ENCODE data around the gene BFSP2. TPM values are rescaled to one million over a fixed set of nuclear protein-coding genes. Genes with fewer than 3 reads are reported as not detected.

The BFSP2 gene
- total and polyA plus RNA-seq, 2 donors (not counting 1 experiment from before 2014, with no cell fraction given) = 0.60 to 1.6 TPM

- peak overlapping the region in 4 of 5 experiments; percentile 24 to 52 (median 40) for H3K4me3 ChIP-seq (ENCODE audit: control extremely low read depth in 1 of 5, extremely low read depth in 1 of 5, insufficient read depth in 1 of 5, low read depth in 2 of 5, low read length in 4 of 5)
- H3K27ac Mint-ChIP-seq = peak overlapping the region; percentile 91
- ATAC-seq (ENCODE audit: low read depth) = peak; percentile 62
- no peaks in the 10 kb centered on the region for H3K9me3 Mint-ChIP-seq (ENCODE audit: insufficient read depth)
- peak overlapping the region; percentile 20 to 31 for H3K27ac ChIP-seq (ENCODE audit: low read length in 2 of 2)
- peaks cover 21 to 30% of the 10 kb centered on the region in 2 donors for H3K4me1 ChIP-seq (ENCODE audit: control insufficient read depth in 2 of 2, insufficient read depth in 2 of 2, low read length in 2 of 2)
- no peaks in the 10 kb centered on the region for H4K20me1 ChIP-seq (ENCODE audit: control insufficient read depth, insufficient read depth, low read length, poor library complexity, severe bottlenecking)
- no peaks in the 10 kb centered on the region for H3K79me2 ChIP-seq (ENCODE audit: control insufficient read depth, insufficient read depth, low read length)
- peaks cover 40% of the 10 kb centered on the region for H3K4me1 Mint-ChIP-seq
- 6% methylated on average over 2 of the region's 3 CpGs for WGBS (ENCODE audit: insufficient coverage)
- H3K4me2 ChIP-seq (replicated peaks; ENCODE audit: low read depth, low read length, poor library complexity, severe bottlenecking) = peak overlapping the region; percentile 76
- ChIA-PET POLR2A (interaction anchor here (0.7 to 0.9 kb wide), 2 partner anchors 49 to 132 kb away, joined by 3 to 4 read pairs; partner anchors contain the start of gene CDV3), CTCF (interaction anchor here (0.7 to 1.6 kb wide), 7 partner anchors 17 to 717 kb away, joined by 3 to 5 read pairs (median 3); no protein-coding TSS in a partner anchor)
- H3K9me3 ChIP-seq (ENCODE audit: control extremely low read depth in 1 of 3, control insufficient read depth in 2 of 3, insufficient read depth in 1 of 3, low read length in 2 of 3) = peaks cover 0 to 8% (median 3%) of the 10 kb centered on the region in 3 donors
- DNase-seq = peak; percentile 43
- peak overlapping the region; percentile 85 for H3K4me3 Mint-ChIP-seq
- no peaks in the 10 kb centered on the region for H3K27me3 ChIP-seq (replicated peaks in 1 of 4; ENCODE audit: control extremely low read depth in 1 of 4, control insufficient read depth in 3 of 4, insufficient read depth in 4 of 4, low read length in 3 of 4)
- TF ChIP-seq EZH2 (IDR thresholded peaks at IDR 0.05; ENCODE audit: borderline replicate concordance, insufficient read depth, low read depth, low read length, poor library complexity, severe bottlenecking) = no peak
- no peak for TF ChIP-seq CTCF (IDR thresholded peaks at IDR 0.05)
- peak overlapping the region; percentile 46 for H3K9ac ChIP-seq (ENCODE audit: low read length)
- intact Hi-C loops (cut with micrococcal nuclease) = loop anchor here (10.0 kb wide), 1 partner anchor 363 kb away; the partner anchor contains the start of gene SRPRB
- H3K36me3 ChIP-seq (replicated peaks in 1 of 2; ENCODE audit: control extremely low read depth in 1 of 2, control insufficient read depth in 1 of 2, extremely low read depth in 1 of 2, insufficient read depth in 2 of 2, low read length in 1 of 2) = no peaks in the 10 kb centered on the region
- H3K27me3 Mint-ChIP-seq = no peaks in the 10 kb centered on the region
- H2AFZ ChIP-seq (ENCODE audit: insufficient read depth, low read depth, low read length, poor library complexity, severe bottlenecking) = peak overlapping the region; percentile 86
These were observed 42.0 kb downstream of the BFSP2 start for GRCh38 chr3:133441867-133442270.

GRCh38 chr3:133442518-133442917 is 42.7 kb downstream of the BFSP2 start:
- ATAC-seq (ENCODE audit: low read depth) (no peak), DNase-seq (no peak)
- Histone ChIP-seq H3K79me2 (ENCODE audit: control insufficient read depth, insufficient read depth, low read length) (no peaks in the 10 kb centered on the region), H3K4me2 (replicated peaks; ENCODE audit: low read depth, low read length, poor library complexity, severe bottlenecking) (peak overlapping the region; percentile 76), H3K4me1 (ENCODE audit: control insufficient read depth in 2 of 2, insufficient read depth in 2 of 2, low read length in 2 of 2) (peaks cover 28 to 37% of the 10 kb centered on the region in 2 donors), H3K36me3 (replicated peaks in 1 of 2; ENCODE audit: control extremely low read depth in 1 of 2, control insufficient read depth in 1 of 2, extremely low read depth in 1 of 2, insufficient read depth in 2 of 2, low read length in 1 of 2) (no peaks in the 10 kb centered on the region), H3K9ac (ENCODE audit: low read length) (no peak overlapping the region), H3K27ac (ENCODE audit: low read length in 2 of 2) (no peak overlapping the region), H3K4me3 (ENCODE audit: control extremely low read depth in 1 of 5, extremely low read depth in 1 of 5, insufficient read depth in 1 of 5, low read depth in 2 of 5, low read length in 4 of 5) (peak overlapping the region in 1 of 5 experiments; percentile 52), H3K27me3 (replicated peaks in 1 of 4; ENCODE audit: control extremely low read depth in 1 of 4, control insufficient read depth in 3 of 4, insufficient read depth in 4 of 4, low read length in 3 of 4) (peaks cover 0 to 4% (median 0%) of the 10 kb centered on the region in 4 experiments), H3K9me3 (ENCODE audit: control extremely low read depth in 1 of 3, control insufficient read depth in 2 of 3, insufficient read depth in 1 of 3, low read length in 2 of 3) (peaks cover 0 to 8% (median 3%) of the 10 kb centered on the region in 3 donors), H4K20me1 (ENCODE audit: control insufficient read depth, insufficient read depth, low read length, poor library complexity, severe bottlenecking) (no peaks in the 10 kb centered on the region), H2AFZ (ENCODE audit: insufficient read depth, low read depth, low read length, poor library complexity, severe bottlenecking) (no peak overlapping the region)
- peaks cover 45% of the 10 kb centered on the region for H3K4me1 Mint-ChIP-seq
- H3K4me3 Mint-ChIP-seq = peak overlapping the region; percentile 32
- H3K27ac Mint-ChIP-seq = peak overlapping the region; percentile 23
- ChIA-PET POLR2A (no interaction called here), CTCF (interaction anchor here (0.6 to 1.7 kb wide), 8 partner anchors 17 to 922 kb away, joined by 3 to 5 read pairs (median 3); no protein-coding TSS in a partner anchor)
- 100% methylated on average over 1 of the region's 1 CpG for WGBS (ENCODE audit: insufficient coverage)
- intact Hi-C loops (cut with micrococcal nuclease) = loop anchor here (10.0 kb wide), 1 partner anchor 362 kb away; the partner anchor contains the start of gene SRPRB
- no peak for TF ChIP-seq CTCF (IDR thresholded peaks at IDR 0.05)
- TF ChIP-seq EZH2 (IDR thresholded peaks at IDR 0.05; ENCODE audit: borderline replicate concordance, insufficient read depth, low read depth, low read length, poor library complexity, severe bottlenecking) = no peak
- no peaks in the 10 kb centered on the region for H3K9me3 Mint-ChIP-seq (ENCODE audit: insufficient read depth)
- H3K27me3 Mint-ChIP-seq = no peaks in the 10 kb centered on the region
